ENCODE results near the gene RUNX2. TPM values are rescaled to one million over a fixed set of nuclear protein-coding genes. Genes with fewer than 3 reads are reported as not detected.

Gene RUNX2
- total and polyA plus RNA-seq, 10 of the 15 experiments (the other 5 are each of a cell fraction or from before 2014, with no cell fraction given): 0.01 to 0.77 (median 0.15) TPM; not detected in 3

DNA sequence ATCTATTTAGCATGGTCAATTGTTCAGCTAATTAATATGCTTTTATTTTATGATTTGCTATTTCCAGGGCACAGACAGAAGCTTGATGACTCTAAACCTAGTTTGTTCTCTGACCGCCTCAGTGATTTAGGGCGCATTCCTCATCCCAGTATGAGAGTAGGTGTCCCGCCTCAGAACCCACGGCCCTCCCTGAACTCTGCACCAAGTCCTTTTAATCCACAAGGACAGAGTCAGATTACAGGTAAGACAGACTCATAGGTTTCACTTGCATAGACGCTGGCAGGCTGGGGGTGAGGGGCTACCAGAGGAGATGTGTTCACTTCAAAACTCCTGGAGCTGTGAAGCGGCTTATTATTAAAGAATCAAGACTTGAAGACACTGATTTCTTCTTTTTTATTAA is 163.7 kb downstream of the RUNX2 start:
- ATAC-seq: no peak
- Histone ChIP-seq H4K20me1 (ENCODE audit: control insufficient read depth, insufficient read depth) (no peaks in the 10 kb centered on the region), H3K36me3 (ENCODE audit: control insufficient read depth in 2 of 2, insufficient read depth in 2 of 2, low read length in 1 of 2) (no peaks in the 10 kb centered on the region), H3K4me1 (ENCODE audit: control insufficient read depth, insufficient read depth, low read length) (no peaks in the 10 kb centered on the region), H3K27ac (ENCODE audit: control insufficient read depth, insufficient read depth) (no peak overlapping the region), H3K4me3 (no peak overlapping the region), H3K9me3 (replicated peaks; ENCODE audit: control insufficient read depth, insufficient read depth, low read length) (no peaks in the 10 kb centered on the region), H3K9ac (ENCODE audit: control insufficient read depth, insufficient read depth, low read length) (no peak overlapping the region), H2AFZ (ENCODE audit: control insufficient read depth, low read depth, low read length) (no peak overlapping the region), H3K27me3 (replicated peaks in 1 of 2; ENCODE audit: control insufficient read depth in 2 of 2, insufficient read depth in 2 of 2, low read length in 1 of 2) (no peaks in the 10 kb centered on the region; a peak in 3 of 4 replicates), H3K4me2 (ENCODE audit: control insufficient read depth, insufficient read depth) (no peak overlapping the region), H3K79me2 (ENCODE audit: control insufficient read depth, insufficient read depth, low read length) (no peaks in the 10 kb centered on the region)
- FAIRE-seq: no peak
- 54% methylated on average over 6 of the region's 6 CpGs for WGBS (ENCODE audit: insufficient coverage, insufficient replicate concordance, low lambda C conversion rate, missing lambda C conversion rate)
- BruUV-seq (replicated peaks): no TSS peak
- in situ Hi-C loops (cut with MboI) (no loop called here), intact Hi-C loops (cut with micrococcal nuclease; ENCODE audit: unreplicated experiment) (no loop called here)
- SMC1A ChIA-PET (ENCODE audit: uncharacterized antibody, unreplicated experiment): interaction anchor here (0.7 kb wide), 1 partner anchor 223 kb away, joined by 3 read pairs; no protein-coding TSS in a partner anchor
- RAD21 ChIA-PET (ENCODE audit: unreplicated experiment): interaction anchor here (0.6 to 0.7 kb wide), 2 partner anchors 23 to 430 kb away, joined by 3 read pairs; no protein-coding TSS in a partner anchor
- CTCF ChIA-PET: interaction anchor here (3.1 kb wide), 1 partner anchor 9 kb away, joined by 11 read pairs; no protein-coding TSS in a partner anchor
- POLR2A ChIA-PET: interaction anchor here (0.6 kb wide), 1 partner anchor 364 kb away, joined by 6 read pairs; no protein-coding TSS in a partner anchor
- no peak for DNase-seq (ENCODE audit: low read depth, low spot score)
- TF ChIP-seq KDM1A (IDR thresholded peaks at IDR 0.05; ENCODE audit: borderline replicate concordance) (no peak), EZH2 (IDR thresholded peaks at IDR 0.05; ENCODE audit: borderline replicate concordance, control insufficient read depth, low read depth, low read length) (no peak), POLR2A (IDR thresholded peaks at IDR 0.05; ENCODE audit: low read depth, low read length) (no peak), MEF2B (IDR thresholded peaks at IDR 0.05; ENCODE audit: partially characterized antibody, poor library complexity, severe bottlenecking) (no peak), BRCA1 (IDR thresholded peaks at IDR 0.05; ENCODE audit: low read depth, low read length) (no peak), BMI1 (IDR thresholded peaks at IDR 0.05; ENCODE audit: borderline replicate concordance) (no peak), POU2F2 (IDR thresholded peaks at IDR 0.05; ENCODE audit: borderline replicate concordance, low read depth, low read length) (no peak), TCF3 (IDR thresholded peaks at IDR 0.05; ENCODE audit: borderline replicate concordance, insufficient read depth, low read depth, low read length) (no peak), RAD21 (IDR thresholded peaks at IDR 0.05; ENCODE audit: insufficient read depth, low read depth, low read length) (no peak), ZNF207 (IDR thresholded peaks at IDR 0.05; ENCODE audit: borderline replicate concordance) (no peak), PML (IDR thresholded peaks at IDR 0.05; ENCODE audit: low read length) (no peak)
- TF ChIP-seq, protein P1, sequence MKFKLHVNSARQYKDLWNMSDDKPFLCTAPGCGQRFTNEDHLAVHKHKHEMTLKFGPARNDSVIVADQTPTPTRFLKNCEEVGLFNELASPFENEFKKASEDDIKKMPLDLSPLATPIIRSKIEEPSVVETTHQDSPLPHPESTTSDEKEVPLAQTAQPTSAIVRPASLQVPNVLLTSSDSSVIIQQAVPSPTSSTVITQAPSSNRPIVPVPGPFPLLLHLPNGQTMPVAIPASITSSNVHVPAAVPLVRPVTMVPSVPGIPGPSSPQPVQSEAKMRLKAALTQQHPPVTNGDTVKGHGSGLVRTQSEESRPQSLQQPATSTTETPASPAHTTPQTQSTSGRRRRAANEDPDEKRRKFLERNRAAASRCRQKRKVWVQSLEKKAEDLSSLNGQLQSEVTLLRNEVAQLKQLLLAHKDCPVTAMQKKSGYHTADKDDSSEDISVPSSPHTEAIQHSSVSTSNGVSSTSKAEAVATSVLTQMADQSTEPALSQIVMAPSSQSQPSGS (IDR thresholded peaks at IDR 0.05; ENCODE audit: low read length): no peak
- TF ChIP-seq, protein P2, sequence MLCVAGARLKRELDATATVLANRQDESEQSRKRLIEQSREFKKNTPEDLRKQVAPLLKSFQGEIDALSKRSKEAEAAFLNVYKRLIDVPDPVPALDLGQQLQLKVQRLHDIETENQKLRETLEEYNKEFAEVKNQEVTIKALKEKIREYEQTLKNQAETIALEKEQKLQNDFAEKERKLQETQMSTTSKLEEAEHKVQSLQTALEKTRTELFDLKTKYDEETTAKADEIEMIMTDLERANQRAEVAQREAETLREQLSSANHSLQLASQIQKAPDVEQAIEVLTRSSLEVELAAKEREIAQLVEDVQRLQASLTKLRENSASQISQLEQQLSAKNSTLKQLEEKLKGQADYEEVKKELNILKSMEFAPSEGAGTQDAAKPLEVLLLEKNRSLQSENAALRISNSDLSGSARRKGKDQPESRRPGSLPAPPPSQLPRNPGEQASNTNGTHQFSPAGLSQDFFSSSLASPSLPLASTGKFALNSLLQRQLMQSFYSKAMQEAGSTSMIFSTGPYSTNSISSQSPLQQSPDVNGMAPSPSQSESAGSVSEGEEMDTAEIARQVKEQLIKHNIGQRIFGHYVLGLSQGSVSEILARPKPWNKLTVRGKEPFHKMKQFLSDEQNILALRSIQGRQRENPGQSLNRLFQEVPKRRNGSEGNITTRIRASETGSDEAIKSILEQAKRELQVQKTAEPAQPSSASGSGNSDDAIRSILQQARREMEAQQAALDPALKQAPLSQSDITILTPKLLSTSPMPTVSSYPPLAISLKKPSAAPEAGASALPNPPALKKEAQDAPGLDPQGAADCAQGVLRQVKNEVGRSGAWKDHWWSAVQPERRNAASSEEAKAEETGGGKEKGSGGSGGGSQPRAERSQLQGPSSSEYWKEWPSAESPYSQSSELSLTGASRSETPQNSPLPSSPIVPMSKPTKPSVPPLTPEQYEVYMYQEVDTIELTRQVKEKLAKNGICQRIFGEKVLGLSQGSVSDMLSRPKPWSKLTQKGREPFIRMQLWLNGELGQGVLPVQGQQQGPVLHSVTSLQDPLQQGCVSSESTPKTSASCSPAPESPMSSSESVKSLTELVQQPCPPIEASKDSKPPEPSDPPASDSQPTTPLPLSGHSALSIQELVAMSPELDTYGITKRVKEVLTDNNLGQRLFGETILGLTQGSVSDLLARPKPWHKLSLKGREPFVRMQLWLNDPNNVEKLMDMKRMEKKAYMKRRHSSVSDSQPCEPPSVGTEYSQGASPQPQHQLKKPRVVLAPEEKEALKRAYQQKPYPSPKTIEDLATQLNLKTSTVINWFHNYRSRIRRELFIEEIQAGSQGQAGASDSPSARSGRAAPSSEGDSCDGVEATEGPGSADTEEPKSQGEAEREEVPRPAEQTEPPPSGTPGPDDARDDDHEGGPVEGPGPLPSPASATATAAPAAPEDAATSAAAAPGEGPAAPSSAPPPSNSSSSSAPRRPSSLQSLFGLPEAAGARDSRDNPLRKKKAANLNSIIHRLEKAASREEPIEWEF (IDR thresholded peaks at IDR 0.05; ENCODE audit: insufficient replicate concordance, low read depth, low read length): no peak
- TF ChIP-seq, protein P3, sequence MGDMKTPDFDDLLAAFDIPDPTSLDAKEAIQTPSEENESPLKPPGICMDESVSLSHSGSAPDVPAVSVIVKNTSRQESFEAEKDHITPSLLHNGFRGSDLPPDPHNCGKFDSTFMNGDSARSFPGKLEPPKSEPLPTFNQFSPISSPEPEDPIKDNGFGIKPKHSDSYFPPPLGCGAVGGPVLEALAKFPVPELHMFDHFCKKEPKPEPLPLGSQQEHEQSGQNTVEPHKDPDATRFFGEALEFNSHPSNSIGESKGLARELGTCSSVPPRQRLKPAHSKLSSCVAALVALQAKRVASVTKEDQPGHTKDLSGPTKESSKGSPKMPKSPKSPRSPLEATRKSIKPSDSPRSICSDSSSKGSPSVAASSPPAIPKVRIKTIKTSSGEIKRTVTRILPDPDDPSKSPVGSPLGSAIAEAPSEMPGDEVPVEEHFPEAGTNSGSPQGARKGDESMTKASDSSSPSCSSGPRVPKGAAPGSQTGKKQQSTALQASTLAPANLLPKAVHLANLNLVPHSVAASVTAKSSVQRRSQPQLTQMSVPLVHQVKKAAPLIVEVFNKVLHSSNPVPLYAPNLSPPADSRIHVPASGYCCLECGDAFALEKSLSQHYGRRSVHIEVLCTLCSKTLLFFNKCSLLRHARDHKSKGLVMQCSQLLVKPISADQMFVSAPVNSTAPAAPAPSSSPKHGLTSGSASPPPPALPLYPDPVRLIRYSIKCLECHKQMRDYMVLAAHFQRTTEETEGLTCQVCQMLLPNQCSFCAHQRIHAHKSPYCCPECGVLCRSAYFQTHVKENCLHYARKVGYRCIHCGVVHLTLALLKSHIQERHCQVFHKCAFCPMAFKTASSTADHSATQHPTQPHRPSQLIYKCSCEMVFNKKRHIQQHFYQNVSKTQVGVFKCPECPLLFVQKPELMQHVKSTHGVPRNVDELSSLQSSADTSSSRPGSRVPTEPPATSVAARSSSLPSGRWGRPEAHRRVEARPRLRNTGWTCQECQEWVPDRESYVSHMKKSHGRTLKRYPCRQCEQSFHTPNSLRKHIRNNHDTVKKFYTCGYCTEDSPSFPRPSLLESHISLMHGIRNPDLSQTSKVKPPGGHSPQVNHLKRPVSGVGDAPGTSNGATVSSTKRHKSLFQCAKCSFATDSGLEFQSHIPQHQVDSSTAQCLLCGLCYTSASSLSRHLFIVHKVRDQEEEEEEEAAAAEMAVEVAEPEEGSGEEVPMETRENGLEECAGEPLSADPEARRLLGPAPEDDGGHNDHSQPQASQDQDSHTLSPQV (IDR thresholded peaks at IDR 0.05): no peak
